Occipital lobe (tissue), 2 donors: Measurements from ENCODE around the gene ZFYVE27. TPM values are rescaled to one million over a fixed set of nuclear protein-coding genes. Genes with fewer than 3 reads are reported as not detected.
"Not testable (repeated sequence)": the region's sequence is repeated elsewhere in the genome, so short reads cannot be mapped to it uniquely, and the experiment has no call there.

Source experiments
- DNase-seq: peaks from one replicate; lab custom pipeline; 2025; lab: John Stamatoyannopoulos, UW
- total RNA-seq: library from RNA; depleted of rRNA; stranded (reverse); fragments of >200 nt; gene quantifications from one replicate; pipeline ENCODE4 v1.2.3, GENCODE V29; 2014

Gene ZFYVE27, protein sequence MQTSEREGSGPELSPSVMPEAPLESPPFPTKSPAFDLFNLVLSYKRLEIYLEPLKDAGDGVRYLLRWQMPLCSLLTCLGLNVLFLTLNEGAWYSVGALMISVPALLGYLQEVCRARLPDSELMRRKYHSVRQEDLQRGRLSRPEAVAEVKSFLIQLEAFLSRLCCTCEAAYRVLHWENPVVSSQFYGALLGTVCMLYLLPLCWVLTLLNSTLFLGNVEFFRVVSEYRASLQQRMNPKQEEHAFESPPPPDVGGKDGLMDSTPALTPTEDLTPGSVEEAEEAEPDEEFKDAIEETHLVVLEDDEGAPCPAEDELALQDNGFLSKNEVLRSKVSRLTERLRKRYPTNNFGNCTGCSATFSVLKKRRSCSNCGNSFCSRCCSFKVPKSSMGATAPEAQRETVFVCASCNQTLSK
- 49.0 TPM for total RNA-seq

DNA sequence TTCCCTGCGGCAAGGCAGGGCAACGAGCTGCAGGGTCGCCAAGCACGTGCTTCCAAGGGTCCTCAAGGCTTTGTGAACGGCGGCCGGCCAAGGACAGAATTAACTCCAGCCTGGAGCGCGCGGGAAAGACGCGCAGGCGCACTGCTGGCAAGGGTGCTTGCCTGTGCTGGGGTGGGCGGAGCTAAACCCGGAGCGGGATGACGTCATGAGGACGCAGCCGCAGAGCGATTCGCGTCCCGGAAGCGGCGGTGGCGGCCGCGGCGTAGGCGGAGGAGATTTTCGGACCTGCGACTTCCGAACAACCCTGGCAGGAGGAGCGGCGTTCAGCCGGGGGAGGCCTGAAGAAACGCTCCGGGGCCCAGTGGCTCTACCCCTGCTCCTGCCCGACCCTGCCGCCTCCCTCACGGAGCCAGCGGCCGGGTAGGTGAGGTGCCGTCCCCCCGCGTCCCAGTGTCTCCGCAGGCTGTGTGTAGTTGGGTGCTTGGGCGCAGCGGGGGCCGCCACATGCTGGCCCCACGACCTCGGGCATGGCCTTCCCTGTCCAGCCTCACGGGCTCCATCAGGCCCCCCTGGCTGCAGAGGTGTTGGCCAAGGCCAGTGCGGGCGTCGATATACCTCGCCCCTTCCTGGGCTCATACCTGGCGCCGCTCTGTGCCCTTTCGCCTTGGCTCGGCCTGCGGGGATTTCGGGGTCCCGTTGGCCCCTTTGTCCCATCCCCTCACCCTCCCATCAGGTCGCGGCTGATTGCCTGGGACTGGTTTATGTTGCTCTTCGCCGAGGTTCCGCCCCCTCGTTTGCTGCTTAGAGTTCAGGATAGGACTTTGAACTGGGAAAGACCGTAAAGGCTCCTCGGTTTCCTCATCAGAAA is at the start of gene ZFYVE27:
ZFYVE27 (plus strand) TSS at position 227 of the 868 bp plus-strand sequence. CDS start 1,350 bp downstream, outside the sequence.
- DNase-seq, result peak; percentile 89

DNA sequence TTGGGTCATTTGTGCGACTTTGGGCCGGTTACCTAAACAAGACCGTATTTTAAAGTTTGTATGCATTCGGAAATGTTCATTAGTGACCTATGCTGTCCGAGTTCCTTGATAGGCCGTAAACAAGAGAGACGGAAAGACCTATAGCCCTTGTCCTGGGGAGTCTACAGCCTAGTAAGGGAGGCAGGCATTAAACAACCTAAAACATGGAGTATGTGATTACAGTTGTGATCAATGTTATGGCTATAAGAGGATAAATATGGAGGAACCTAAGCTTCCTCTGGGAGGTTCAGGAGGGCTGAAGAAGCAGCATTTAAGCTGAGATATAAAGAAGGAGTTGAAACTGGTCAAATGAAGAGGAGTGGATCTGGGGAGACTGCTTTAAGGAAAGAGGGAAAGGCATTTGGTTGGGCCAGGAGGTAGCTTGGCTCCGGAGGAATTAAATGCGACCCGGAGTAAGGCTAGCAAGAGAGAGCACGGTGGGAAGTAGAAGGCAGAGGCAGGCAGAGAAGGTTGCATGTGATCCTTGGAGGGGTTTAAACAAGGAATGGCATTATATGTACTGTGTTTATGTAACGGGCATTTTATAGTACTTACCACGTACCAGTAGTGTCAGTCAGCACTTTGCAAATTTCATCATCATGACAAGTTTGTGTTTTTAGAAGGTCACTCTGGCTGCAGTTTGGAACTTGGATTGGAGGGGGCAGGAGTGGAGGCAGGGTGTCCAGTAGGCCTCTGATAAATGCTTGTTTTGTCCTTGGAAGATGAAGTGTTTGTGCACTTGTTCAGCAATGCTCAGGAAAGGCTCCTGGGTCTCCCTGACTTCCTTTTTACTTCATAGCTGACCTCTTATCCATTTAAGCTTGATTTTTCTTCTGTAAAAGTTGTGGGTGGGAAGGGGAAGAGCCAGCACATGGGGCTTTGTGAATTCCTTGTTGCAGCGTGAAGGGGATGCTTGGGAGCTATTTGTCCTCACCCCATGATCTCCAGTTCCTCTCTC is 48.8 kb upstream of the ZFYVE27 start:
- no peak for DNase-seq

DNA sequence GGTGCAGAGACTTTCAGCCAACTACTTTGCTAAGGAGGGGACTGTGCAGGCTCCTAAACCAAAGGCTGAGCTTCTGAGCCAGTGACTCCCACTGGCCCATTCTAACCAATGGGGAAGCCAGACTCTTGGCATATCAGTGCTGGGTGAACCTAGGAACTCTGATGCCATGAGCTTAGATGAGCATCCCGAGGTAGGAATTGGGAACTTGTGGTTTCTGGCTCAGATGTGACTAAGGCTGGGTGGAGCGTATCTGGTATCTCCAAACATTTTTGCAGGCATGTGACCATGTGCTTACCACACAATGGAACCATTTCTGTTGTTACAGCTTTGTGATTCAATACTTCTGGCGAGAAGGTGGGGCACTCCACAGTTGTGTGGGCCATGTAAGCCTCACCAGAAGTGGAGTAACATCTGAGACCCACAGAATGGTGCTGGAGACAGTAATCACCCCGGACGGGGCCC is 47.3 kb upstream of the ZFYVE27 start:
- DNase-seq, result no peak

DNA sequence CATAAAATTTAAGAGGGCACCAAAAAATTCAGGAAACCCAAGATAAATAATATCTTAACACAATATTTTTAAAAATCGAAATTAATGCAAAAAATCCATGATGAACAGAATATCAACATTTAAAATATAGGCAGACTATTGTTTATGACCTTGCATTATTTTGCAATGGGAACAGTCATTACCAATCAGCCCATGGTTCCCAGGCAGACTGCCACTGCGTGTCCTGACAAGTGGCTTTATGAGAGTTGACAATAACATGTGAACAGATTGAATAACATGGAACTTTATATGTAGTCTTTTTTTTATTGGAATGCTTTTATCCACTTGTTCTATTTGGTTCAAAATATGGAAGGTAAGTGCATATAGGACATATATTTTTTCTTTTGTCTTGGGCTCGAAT is 46.8 kb upstream of the ZFYVE27 start:
- no peak for DNase-seq

DNA sequence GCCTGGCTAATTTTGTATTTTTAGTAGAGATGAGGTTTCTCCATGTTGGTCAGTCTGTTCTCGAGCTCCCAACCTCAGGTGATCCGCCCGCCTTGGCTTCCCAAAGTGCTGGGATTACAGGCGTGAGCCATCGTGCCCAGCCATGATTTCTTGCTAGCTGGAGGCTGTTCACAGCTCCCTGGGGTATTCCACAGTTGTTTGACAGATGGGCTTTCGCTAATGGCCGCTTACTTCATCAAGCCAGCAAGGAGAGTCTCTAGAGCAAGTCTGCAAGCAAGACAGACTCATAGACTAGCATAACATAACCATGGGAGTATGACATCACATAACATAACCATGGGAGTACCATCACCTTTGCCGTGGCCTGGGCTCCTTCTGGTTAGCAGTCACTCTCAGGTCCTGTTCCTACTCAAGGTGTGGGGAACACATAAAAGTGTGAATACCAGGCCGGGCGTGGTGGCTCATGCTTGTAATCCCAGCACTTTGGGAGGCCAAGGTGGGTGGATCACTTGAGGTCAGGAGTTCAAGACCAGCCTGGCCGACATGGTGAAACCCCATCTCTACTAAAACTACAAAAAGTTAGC is 38.8 kb upstream of the ZFYVE27 start:
- DNase-seq, result not testable (repeated sequence)

DNA sequence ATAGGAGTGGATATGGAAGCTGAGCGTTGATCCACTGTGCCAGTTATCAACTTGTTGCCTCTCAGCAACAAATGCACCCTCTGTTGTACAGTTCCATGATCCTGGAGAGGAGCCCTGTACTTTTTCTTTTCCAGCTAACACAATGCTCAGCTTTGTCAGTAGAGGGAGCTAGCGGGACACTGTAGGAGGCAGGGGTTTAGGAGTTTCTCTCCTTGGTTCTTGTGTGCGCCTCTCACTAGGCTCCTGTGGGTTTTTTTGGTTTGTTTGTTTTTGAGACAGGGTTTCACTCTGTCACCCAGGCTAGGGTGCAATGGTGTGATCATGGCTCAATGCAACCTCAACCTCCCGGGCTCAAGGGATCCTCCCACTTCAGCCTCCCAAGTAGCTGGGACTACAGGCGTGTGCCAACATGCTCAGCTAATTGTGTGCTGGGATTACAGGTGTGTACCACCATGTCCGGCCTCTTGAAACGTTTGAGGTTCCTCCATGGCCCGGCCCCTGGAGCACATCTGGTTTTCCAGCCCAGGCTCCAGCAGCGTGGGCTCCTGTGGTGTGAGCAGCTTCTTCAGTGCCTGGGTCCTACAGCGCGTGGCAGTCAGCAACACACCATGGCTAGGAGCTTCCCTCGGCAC is 35.4 kb upstream of the ZFYVE27 start:
- peak; percentile 47 for DNase-seq

DNA sequence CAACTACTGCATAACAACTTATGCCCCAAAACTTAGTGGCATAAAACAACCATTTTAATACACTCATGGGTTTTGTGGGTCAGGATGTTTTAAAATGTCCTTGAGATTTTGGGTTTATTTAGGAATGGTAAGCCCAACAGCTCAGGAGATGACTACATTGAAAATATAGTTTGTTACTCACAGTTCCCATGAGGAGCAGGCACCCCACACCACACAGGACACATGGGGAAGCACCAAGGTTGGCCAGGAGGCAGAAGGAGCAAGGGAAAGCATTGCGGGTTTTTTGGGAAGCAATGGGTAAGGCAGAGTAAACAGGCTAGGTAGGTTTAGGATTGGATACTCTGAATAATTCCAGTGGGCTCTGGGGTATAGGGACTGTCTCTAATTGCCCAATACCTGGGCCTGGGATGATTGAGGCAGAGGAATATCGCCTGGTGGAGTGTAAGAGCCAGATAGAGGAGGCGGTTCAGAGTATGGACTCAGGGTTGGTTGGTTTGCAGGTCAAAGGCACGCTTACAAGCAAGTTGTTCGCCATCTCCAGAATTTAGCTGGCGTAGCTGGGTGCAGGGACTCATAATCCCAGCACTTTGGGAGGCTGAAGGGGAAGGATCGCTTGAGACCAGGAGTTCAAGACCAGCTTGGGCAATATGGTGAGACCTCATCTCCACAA is 33.4 kb upstream of the ZFYVE27 start:
- DNase-seq, result no peak

DNA sequence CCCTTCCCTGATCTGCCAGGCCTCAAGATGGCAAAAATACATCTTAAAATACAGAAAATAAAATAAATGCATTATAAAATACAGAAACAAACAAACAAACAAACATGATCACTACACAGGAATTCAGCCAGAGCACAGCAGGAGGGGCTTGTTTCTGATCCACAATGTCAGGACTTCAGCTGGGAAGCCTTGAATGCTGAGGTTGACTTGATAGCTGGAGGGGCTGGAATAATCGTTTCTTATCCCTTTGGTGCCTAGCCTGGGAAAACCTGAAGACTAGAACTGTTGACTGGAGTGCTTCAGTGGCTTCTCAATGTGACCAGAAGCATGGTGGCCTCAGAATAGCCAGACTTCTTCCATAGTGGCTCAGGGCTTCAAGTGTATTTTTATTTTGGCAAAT is 32.6 kb upstream of the ZFYVE27 start:
- no peak for DNase-seq

DNA sequence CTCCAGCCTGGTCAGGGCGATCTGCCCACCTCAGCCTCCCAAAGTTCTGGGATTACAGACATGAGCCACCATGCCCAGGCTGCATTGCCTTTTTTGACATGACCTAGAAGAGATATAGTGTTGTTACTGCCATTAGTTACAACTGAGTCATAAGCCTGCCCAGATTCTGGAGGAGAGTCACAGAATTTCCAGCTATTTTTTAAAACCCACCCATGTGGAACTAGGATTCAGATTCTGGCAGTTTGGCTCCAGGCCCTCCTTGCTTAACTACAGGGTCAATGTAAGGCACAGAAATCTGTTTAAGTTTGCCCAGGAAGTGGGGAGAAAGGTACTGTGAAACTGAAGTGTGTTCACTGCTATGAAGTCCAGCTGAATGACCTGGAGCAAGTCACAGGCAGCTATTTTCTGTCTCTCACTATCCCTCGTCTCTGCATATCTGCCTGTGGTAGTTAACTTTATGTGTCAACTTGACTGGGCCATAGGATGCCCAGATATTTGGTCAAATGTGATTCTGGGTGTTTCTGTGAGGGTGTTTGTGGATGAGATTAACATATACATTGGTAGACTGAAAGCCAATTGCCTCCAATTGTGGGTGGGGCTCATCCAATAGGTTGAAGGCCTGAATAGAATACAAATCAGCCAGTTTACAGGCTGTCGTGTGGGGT is 31.8 kb upstream of the ZFYVE27 start:
- DNase-seq, result no peak

DNA sequence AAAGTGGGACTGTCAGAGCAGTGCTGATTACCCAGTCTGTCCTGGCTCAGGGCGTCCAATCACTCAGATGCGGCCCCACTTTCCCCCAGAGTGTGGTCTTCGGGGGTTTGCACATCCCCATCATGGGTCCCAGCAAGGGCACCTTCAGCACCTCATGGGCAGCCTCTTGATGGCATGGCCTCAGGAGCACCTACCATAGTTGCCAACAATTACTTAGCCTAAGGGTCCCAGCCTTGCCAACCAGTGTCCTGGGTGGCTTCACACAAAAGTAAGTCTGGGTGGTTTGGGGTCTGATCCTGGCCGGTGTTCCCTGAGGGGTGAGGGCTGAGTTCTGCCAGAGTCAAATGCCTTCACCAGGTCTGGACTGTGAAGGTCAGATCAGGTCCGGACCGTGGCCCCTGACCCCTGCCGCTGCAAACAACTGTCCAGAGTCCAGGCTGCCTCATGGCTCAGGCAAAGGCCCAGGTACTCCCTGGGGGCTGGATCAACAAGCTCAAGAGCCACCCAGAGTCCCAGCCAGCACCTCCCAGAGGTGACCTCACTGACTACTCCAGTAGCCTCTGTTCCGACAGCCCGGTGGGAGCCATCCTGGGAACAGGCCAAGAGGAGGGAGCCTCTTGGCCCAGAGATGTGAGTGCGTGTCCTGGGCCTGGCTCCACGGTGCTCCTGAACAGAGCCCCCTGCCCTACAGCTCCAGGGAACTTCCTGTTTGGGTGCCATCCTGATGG is 29.6 kb upstream of the ZFYVE27 start:
- no peak for DNase-seq

DNA sequence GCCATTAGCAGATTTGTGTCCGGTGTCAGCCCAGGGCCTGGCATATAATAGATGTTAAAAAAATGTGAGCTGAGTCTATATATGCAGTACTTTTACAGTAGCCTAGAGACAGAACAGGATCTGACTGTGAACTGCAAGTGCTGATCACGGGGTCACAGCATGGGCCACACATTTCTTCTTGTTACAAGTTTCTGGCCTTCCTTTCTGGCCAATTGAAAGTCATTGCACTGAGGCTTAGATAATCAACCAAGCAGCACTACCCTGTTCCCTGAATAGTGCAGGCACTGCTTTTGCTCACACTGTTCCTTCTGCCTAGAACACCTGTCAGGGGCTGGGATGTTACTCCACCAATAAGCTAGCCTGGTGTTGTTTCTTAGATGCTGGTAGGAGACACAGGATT is 28.8 kb upstream of the ZFYVE27 start:
- DNase-seq, result no peak

DNA sequence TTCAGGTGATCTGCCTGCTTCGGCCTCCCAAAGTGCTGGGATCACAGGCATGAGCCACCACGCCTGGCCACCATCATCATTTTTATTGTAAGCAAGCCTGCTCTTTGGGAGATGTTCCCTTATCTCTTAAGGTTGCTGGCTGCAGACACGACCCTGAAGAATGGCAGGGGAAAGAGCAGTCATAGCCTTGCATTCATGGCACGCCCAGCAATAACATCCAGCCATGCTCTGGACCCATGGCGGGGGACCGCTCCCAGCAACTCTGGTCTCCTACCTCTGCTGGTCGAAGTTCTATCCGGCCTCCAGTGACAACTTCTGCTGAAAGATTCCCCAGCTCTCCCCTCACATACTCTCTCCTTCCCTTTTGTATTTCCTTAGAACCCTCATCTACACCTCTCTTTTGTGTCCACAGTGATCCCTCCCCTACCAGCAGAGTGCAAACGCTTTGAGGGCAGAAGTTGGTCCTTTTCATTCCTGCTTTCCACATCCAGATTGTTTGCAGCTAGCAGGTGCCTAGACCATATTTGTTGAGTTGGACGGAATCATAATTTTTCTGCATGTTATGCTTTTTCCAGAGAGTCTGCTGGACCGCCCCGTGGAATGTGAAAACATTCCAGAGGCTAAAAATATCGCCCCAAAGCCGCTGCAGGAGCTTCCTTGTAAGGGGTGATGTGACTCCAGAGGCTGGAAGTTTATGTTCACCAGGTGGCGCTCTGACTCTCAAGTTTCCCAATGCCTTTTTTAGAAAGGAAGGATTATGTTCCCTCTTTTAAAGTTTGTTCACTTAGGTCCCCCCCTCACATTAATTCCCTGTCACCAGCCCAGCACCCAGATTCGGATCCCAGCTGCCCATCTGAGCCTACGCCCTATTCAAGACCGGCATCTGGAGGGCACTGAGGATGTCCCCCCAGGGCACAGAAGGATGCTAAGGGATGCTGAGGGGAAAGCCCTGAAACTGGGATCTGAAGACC is 27.7 kb upstream of the ZFYVE27 start:
- DNase-seq, result no peak

DNA sequence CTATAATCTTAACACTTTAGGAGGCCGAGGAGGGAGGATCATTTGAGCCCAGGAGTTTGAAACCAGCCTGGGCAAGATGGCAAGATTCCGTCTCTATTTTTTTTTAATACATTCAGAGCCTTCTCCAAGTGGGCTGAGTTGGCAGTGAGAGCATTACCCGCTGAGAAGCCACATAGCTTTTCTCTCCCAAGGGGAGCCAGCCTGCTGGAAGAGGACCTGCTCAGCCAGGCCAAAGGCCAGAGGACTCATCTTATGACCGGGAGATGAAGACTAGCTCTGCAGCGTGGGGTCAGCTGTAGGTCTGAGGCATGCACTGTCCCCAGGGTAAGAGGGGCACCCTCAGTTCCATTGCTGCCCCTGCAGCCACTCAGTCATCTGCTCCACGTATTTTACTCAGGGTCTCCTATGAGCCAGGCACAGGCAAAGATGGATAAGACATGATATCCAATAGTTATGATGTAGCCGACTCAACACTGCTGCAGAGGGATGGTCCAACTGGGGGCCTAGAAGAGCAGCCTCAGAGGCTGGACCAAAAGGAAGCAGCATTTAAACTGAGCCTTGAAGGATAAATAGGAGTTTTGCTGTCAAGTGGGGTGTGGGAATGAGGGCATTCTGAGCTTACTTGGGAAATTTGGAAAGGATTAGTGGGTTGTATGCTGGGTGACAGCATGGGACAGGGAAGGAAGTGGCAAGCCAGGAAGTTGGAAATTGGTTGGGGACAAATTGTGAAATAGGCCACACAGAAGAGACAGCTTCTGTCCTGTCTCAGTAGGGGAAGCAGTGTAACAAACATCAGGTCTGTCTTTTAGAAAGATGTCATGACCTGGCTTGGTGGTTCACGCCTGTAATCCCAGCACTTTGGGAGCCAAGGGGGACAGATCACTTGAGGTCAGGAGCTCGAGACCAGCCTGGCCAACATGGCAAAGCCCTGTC is 25.0 kb upstream of the ZFYVE27 start:
- DNase-seq, result no peak

DNA sequence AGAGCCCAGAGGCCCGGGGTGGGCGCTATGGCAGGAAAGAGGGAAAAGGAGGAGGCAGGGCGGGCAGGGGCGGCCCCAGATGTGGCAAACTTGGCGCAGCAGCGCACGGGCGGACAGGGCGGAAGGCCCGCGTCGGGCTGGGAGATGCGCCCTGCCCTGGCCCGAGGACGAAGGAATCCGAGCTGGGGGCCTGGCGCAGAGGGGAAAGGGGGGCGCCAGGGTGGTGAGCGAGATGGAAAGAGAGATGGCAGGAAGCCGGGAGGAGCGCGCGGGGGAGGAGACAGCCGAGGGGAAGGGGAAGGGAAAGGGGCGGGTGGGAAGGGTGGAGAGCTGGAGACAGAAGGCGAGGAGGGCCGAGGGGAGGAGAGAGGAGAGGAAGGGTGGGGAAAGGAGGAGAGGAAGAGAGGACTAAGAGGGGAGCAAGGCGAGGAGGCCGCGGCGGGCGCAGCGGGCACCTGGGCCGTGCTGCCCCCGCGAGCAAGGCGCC is 23.5 kb upstream of the ZFYVE27 start, which contains the start of gene MARVELD1:
MARVELD1 (plus strand) TSS at position 392 of the 487 bp plus-strand sequence. CDS start 147 bp downstream, outside the sequence.
- no peak for DNase-seq

DNA sequence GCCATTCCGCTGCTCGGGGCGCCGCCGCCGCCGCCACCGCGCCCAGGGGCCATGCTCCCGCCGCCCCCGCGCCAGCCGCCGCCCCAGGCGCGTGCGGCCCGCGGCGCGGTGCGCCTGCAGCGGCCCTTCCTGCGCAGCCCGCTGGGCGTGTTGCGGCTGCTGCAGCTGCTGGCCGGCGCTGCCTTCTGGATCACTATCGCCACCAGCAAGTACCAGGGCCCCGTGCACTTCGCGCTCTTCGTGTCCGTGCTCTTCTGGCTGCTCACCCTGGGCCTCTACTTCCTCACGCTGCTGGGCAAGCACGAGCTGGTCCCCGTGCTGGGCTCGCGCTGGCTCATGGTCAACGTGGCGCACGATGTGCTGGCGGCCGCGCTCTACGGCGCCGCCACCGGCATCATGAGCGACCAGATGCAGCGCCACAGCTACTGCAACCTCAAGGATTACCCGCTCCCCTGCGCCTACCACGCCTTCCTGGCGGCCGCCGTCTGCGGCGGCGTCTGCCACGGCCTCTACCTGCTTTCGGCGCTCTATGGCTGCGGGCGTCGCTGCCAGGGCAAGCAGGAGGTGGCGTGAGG is 23.0 kb upstream of the ZFYVE27 start:
- DNase-seq, result peak; percentile 70
